GM18505 (cell line): ENCODE results near the gene FOXD1.
"Not testable (repeated sequence)": the region's sequence is repeated elsewhere in the genome, so short reads cannot be mapped to it uniquely, and the experiment has no call there.

Experiments used
- ATAC-seq: cut with Tn5 transposase; IDR thresholded peaks from one replicate; pipeline ENCODE4 v1.9.1; 2021; ENCODE audit not compliant: unreplicated experiment
- POLR2A ChIP-seq: IDR thresholded peaks from 4 replicates; pipeline ENCODE4 v1.6.1; 2011; ENCODE audit warnings: borderline replicate concordance; ENCODE audit not compliant: insufficient read depth, insufficient read length; ENCODE audit errors: extremely low read depth

Gene FOXD1

DNA sequence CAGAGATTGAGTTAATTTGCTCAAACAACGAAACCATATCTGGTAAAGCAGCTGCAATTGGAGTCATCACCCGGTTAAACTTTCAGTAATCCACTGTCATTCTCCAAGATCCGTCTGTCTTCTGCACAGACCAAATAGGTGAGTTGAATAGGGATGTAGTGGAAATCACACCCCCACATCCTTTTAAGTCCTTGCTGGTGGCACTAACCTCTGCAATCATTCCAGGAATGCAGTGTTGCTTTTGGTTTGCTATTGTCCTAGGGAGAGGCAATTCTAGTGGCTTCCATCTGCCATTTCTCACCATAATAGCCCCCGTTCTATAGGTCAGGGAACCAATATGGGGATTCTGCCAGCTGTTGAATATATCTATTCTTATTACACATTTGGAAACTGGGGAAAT, 35.1 kb upstream of the FOXD1 start:
- no peak for TF ChIP-seq POLR2A
- no peak for ATAC-seq

DNA sequence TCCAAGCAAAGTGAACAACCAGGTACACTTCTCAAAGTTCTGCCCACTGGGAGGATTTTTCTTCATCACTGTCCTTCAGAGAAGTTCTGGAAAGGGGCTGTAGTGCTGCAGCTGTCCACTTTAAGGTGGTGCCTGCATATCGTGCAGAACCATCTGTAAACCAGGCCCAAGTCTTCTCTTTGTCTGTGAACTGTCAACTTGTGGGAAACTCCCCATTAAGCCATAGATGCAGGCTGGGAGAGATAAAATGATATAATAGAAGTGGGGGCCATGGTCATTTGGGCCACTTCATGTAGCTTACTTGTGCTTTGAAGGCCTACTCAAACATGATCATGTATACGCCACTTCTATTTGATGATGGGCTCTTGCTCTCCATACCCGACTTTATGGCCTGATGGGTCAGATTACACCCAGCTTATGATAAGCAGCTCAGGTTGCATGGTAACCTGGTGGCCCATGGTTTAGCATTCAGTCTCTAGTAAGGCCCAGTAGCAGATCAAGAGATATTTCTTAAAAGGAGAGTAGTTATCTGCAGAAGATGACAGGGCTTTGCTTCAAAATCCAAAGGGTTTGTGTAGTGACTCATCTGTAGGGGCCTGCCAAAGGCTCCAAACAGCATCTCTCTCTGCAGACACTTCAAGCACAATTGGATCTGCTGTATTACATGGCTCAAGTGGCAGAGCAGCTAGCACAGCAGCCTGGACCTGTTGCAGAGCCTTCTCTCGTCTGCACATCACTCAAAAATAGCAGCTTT, 34.0 kb upstream of the FOXD1 start:
- TF ChIP-seq POLR2A, result no peak
- no peak for ATAC-seq

DNA sequence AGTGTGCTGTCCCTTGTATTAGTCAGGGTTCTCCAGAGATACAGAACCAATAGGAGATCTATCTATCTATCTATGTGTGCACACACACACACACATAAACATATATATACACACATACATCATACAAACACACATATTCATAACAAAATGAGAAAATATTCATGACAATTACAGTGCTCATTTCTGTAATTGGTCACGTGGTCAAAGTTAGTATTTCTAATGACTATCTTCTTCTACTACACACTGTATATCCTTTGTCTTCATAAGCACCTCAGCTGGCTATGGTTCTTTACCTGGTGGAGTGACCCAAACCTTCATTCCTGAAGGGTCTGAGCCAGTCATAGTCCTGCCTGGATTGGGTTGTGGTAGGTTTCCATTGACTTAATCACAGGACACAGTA, 31.9 kb upstream of the FOXD1 start:
- no peak for ATAC-seq
- TF ChIP-seq POLR2A, result no peak

DNA sequence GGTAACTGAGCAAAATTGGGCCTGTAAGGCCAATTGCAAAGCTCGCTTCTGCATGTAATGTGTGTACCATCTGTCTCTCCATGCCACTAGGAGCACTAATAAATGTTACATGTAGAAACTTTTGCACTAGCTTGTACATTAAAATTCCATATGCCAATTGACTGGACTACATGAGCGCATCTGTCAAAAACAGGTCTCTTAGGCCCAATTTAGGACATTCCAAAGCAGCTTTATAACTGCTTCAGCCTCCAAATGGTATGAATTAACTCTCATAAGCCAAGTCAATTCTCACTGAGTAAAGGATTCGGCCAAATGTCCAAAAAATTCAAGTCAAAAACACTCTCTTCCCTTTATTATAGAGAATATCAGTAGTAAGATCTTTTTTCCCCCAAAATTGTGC, 23.5 kb upstream of the FOXD1 start:
- ATAC-seq, result no peak
- no peak for TF ChIP-seq POLR2A

DNA sequence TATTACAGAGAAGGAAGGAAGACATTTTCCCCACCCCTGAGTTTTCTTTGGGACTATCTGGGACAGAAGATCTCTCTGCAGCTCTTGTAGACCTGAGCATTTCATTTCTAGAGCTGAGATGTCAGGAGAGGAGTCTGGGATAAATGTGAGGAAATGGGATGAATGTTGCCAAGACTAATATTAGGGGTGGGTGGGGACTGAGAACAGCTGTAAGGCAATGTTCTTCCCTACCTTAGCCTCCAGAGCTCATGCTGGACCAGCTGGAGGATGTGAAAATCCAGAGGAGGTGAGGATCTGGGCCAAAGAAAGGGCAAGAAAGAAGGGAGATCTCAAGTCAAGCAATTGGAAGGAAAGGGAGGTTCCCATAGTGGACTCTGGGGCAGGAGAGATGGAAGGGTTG, 23.1 kb upstream of the FOXD1 start:
- no peak for ATAC-seq
- TF ChIP-seq POLR2A, result no peak

DNA sequence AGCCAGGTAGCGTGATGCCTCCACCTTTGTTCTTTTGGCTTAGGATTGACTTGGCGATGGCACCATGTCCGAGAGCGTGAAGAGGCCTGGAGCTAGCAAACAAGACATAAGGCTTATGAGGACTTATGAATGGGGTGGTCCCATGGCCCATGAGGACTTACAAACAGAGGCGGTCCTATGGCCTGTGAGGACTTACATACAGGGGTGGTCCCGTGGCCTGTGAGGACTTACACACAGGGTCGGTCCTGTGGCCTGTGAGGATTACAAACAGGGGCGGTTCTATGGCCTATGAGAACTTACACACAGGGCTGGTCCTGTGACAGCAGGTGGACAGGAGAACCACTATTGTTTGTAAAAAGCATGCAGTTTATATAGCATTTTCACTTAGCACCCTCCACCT, 21.3 kb upstream of the FOXD1 start:
- no peak for TF ChIP-seq POLR2A
- no peak for ATAC-seq

DNA sequence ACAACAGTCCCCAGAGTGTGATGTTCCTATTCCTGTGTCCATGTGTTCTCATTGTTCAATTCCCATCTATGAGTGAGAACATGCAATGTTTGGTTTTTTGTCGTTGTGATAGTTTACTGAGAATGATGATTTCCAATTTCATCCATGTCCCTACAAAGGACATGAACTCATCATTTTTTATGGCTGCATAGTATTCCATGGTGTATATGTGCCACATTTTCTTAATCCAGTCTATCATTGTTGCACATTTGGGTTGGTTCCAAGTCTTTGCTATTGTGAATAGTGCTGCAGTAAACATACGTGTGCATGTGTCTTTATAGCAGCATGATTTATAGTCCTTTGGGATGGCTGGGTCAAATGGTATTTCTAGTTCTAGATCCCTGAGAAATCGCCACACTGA, 20.1 kb upstream of the FOXD1 start:
- not testable (repeated sequence) for ATAC-seq

DNA sequence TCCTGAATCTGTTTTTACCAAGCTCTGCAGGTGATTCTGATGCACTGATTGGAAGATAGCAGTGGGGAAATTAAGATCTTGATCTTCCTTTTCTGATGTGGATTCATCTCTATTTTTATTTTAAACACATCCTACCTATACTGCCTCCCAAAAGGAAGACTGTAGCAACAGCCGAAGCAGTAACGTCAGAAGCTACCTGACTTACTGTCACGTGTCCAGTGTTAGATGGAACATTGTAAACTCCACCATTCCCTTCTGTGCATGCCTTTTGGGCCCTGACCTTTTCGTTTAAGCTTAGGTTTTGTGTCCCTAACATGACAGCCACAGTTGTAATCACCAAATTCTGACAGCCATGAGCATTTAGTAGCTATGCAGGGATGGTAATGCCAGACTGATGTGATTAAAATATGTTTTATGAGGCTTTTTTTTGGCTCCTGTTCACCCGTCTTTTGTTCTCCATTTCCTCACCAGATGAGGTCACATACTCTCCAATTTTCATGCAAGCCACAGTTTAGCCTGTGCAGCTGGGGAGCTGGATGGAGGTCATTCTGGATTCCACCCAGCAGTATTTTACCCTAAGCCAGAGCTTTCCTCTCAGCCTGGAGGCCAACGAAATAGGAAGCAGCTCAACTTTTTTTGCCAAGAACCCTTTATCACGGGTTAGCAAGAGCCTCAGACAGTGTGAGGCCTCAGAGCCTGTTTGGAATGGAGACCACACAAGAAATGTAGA, 15.6 kb upstream of the FOXD1 start:
- ATAC-seq, result no peak
- TF ChIP-seq POLR2A, result no peak

DNA sequence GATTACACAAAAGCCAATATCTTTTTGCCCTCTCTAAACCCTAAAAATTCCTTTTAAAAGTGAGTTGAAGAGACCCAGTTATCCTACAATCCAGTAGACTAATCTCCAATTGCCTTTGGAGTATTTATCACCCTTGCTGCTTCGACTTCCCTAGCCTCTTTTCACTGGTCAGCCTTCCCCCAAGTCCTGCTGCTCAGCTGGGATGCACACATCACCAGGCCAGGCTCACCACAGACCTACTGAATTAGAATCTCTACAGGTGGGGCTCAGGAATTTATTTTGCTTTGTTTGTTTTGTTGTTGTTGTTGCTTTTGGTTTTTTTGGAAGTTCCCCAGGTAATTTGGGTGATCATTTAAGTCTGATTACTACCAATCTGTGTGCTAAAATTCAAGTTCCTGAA, 11.6 kb upstream of the FOXD1 start:
- no peak for TF ChIP-seq POLR2A
- no peak for ATAC-seq

DNA sequence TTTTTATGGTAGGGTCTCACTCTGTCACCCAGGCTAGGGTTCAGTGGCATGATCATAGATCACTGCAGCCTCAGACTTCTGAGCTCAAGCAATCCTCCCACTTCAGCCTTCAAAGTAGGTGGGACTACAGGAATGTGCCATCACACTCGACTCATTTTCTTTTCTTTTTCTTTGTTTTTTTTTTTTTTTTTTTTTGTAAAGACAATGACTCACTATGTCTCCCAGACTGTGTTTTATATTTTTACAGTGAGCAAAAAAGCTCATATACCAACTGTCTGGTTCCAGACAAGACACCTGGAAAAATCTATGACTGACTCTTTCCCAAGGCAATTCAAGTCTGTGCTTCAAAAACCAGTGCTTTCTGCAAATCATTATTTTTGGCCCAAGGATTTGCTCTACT, 10.8 kb upstream of the FOXD1 start:
- ATAC-seq, result no peak
- no peak for TF ChIP-seq POLR2A

DNA sequence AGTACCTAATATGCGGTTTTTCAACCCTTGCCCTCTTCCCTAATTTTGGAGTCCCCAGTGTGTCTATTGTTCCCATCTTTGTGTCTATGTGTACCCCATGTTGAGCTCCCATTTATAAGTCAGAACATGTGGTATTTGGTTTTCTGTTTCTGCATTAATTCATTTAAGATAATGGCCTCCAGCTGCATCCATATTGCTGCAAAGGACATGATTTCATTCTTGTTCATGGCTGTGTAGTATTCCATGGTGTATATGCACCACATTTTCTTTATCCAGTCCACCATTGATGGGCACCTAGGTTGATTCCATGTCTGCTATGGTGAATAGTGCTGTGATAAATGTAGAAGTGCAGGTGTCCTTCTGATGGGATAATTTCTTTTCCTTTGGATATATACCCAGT, 7.9 kb upstream of the FOXD1 start:
- not testable (repeated sequence) for ATAC-seq

DNA sequence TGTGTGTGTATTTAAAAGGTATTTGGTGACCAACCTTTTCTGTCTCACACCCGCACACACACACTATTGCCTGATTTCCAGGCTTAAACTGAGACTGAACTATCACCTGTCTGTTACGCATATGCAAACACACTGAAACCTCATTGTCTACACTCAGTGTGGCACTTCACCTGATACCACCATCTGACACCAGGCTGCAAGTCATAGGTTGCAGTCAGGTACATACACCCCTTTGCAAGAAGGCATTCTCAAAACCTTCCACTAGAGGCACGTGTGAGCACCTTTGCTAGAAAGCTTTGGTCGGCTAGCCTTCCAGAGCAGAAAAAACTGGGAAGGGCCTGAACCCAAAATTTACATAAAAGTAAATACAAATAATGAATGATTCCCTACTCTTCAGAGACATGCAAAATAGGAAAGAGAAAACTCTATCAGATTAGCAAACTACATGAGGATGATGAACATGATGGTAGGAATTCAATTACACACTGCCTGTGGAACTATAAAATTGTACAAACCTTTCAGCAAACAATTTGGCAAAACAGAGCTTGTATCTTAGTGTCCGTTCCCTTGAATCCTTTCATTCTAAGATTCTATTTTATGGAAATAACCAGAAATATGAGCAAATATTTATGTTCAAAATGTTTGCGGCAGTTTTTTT, 5.9 kb upstream of the FOXD1 start:
- no peak for ATAC-seq
- TF ChIP-seq POLR2A, result no peak

DNA sequence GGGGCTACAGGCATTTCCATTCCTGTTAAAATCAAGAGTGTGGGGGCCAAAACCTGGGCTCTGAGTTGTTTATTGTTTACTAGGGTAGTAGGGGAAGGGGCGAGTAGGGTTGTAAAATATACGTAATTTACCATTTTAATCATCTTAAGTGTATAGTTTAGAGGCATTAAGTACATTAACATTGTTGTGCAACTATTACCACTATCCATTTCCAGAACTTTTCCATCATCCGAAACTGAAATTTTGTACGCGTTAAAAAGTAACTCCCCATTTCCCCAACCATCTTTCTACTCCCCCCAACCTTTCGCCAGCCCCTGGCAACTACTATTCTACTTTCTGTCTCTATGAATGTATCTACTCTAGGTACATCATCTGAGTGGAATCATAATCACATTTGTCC, 3.6 kb upstream of the FOXD1 start:
- TF ChIP-seq POLR2A, result no peak
- no peak for ATAC-seq

DNA sequence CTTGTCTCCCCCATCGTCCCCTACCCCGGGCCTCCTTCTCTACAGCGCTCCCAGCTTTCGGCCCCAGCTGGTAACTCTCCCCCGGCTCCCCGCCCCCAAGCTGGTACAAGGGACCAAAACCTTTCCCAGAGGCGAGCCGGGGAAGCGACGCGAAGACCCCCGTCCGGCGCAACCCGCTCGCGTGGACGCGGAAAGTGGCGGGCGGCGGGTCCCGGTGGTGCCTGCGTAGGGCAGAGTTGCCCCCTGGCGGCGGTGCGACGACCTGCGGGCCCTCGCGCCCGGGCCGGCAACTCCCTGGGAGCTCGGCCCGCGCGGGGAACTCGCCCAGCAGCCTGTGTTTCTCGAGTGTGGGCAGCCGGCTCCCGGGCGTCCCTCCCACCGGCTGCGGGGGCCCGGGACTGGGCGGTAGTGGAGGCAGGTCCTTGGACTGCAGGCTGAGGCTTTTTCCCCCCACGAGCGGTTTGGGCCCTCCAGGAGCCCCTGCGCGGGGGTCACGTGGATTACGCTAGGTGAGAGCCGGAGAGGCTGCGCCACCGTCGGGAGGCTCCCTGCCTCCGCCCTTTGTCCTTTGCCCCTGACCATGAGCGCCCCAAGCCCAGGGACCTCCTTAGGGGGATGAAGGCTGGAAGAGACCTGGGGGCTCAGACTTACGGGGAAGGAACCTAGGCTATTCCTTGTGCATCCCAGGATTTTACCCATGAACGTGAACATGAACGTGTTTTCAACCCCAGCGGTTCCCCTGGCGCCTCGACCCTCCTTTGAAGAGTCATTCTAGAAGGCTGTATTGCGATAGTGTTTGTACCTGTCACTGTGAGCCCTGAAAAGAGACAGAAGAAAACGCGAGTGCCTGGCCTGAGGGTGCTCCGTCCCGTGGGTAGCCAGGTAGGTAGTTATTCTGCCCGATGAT, 2.9 kb upstream of the FOXD1 start:
- TF ChIP-seq POLR2A, result no peak
- ATAC-seq, result no peak

DNA sequence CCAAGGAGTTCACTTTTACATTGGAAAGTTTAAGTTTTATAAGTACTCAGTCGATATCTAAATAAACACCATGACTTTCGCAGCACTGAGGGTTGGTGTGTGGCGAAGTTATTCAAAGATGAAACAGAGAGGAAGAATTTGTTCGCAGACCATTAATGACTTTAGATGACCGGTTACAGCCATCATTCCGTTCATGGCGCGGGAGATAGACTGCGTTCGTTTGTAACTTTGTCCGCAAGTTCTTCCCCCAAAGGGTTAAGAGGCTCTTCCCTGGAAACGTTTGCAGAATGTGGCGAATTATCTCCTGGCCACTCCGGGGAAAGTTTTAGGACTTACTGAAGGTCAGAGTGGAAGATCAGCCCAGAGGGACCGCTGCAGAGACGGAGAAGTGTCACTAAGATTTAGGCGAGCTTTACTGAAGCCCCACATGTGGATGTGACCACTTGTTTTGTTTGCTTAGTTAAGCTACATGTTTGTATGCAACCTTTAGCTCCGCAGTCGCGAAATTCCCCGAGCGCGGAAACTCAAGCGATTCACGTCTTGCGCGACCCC, 2.2 kb upstream of the FOXD1 start:
- ATAC-seq, result no peak

More for the DNA sequence above, 2.2 kb upstream of the FOXD1 start:
- TF ChIP-seq POLR2A, result no peak
